ENCODE results near the gene DDX51. TPM values are rescaled to one million over a fixed set of nuclear protein-coding genes. Genes with fewer than 3 reads are reported as not detected.

DDX51 gene
- total and polyA plus RNA-seq, 2 of the 13 experiments (the other 11 are each of a cell fraction or from before 2014, with no cell fraction given), result 10.1 TPM

GRCh38 chr12:132123970-132124765 is 20.0 kb downstream of the DDX51 start:
- Histone ChIP-seq H3K9me3 (ENCODE audit: low read length) (no peaks in the 10 kb centered on the region), H4K20me1 (ENCODE audit: insufficient read depth, low read length) (no peaks in the 10 kb centered on the region), H3K27ac (ENCODE audit: extremely low read length, insufficient read depth, low read length) (no peak overlapping the region), H3K4me2 (ENCODE audit: low read depth, low read length) (no peak overlapping the region), H3K79me2 (ENCODE audit: insufficient read depth, low read length) (no peaks in the 10 kb centered on the region), H3K27me3 (ENCODE audit: control insufficient read depth in 1 of 2, insufficient read depth in 2 of 2, low read length in 2 of 2) (no peaks in the 10 kb centered on the region), H3K4me1 (ENCODE audit: insufficient read depth, low read length) (no peaks in the 10 kb centered on the region), H3K36me3 (replicated peaks in 1 of 2; ENCODE audit: control insufficient read depth in 1 of 2, insufficient read depth in 2 of 2, low read length in 2 of 2) (peaks cover 22 to 66% of the 10 kb centered on the region in 2 experiments; a peak in 4 of 5 replicates), H2AFZ (ENCODE audit: low read length) (no peak overlapping the region), H3K9ac (ENCODE audit: insufficient read depth, low read depth, low read length) (no peak overlapping the region), H3K4me3 (replicated peaks in 1 of 3; ENCODE audit: insufficient read depth in 1 of 3, low read depth in 2 of 3, low read length in 3 of 3) (no peak overlapping the region)
- no TSS peak for BruUV-seq (replicated peaks)
- WGBS (ENCODE audit: low lambda C conversion rate), result 98% methylated on average over 12 of the region's 12 CpGs
- DNase-seq (ENCODE audit: low spot score) (no peak), FAIRE-seq (no peak), ATAC-seq (no peak)
- in situ Hi-C loops (cut with HindIII; ENCODE audit: extremely low pct_ligation_motif_present, low pct_unique_long_range_greater_than_20kb) (no loop called here), intact Hi-C loops (cut with micrococcal nuclease; ENCODE audit: unreplicated experiment) (no loop called here)
- POLR2A ChIA-PET, result no interaction called here
- CTCF ChIA-PET (ENCODE audit: low intra/inter-chr PET ratio, low total read pairs), result no interaction called here
- TF ChIP-seq ZNF749 (CRISPR knock-in tag; IDR thresholded peaks at IDR 0.05; ENCODE audit: borderline replicate concordance) (no peak), ZNF512B (CRISPR knock-in tag; IDR thresholded peaks at IDR 0.05; ENCODE audit: borderline replicate concordance) (no peak), HMGA1 (CRISPR knock-in tag; conservative IDR thresholded peaks at IDR 0.05) (no peak), ZNF121 (CRISPR knock-in tag; IDR thresholded peaks at IDR 0.05) (no peak), ZNF646 (CRISPR knock-in tag; IDR thresholded peaks at IDR 0.05) (no peak), ZNF776 (CRISPR knock-in tag; IDR thresholded peaks at IDR 0.05) (no peak), AHDC1 (CRISPR knock-in tag; IDR thresholded peaks at IDR 0.05; ENCODE audit: borderline replicate concordance) (no peak)
